ENCODE measurements around the gene RSAD2. TPM values are rescaled to one million over a fixed set of nuclear protein-coding genes. Genes with fewer than 3 reads are reported as not detected.

The RSAD2 gene
- total and polyA plus RNA-seq, 2 donors from 2014 or later = 4.3 to 4.5 TPM

GRCh38 chr2:6865346-6866274 lies 12.0 kb upstream of the RSAD2 start, which contains the start of gene CMPK2:
TSS of gene CMPK2 (minus strand) at chr2:6865907. CDS start at chr2:6865696, 211 bp downstream.
- Histone ChIP-seq H3K9ac (ENCODE audit: low read length in 3 of 3) (peak within 1 kb of the TSS in 2 of 3 donors; percentile 45 to 55), H3K9me3 (ENCODE audit: control insufficient read depth in 2 of 3, insufficient read depth in 1 of 3, low read length in 3 of 3) (no peaks in the 10 kb centered on the region), H3K27me3 (ENCODE audit: control insufficient read depth, insufficient read depth, low read length) (no peaks in the 10 kb centered on the region), H3K36me3 (ENCODE audit: control insufficient read depth in 2 of 3, insufficient read depth in 3 of 3, low read length in 3 of 3) (no peaks in the 10 kb centered on the region), H3K4me1 (ENCODE audit: control insufficient read depth in 2 of 3, insufficient read depth in 2 of 3, low read depth in 1 of 3, low read length in 3 of 3) (peaks cover 0 to 4% (median 0%) of the 10 kb centered on the region in 3 donors), H3K4me3 (ENCODE audit: low read length in 3 of 3) (peak within 1 kb of the TSS; percentile 43 to 70 (median 50)), H3K27ac (ENCODE audit: low read depth in 2 of 2, low read length in 2 of 2) (peak within 1 kb of the TSS; percentile 4 to 23)
- DNase-seq (peak; percentile 59 to 88 (median 74)), FAIRE-seq (no peak)
- intact Hi-C loops (cut with DNase I) = no loop called here
- TF ChIP-seq CTCF (IDR thresholded peaks at IDR 0.05; ENCODE audit: borderline replicate concordance, extremely low read depth, insufficient read depth) = no peak

GRCh38 chr2:6866275-6866671 lies 11.3 kb upstream of the RSAD2 start:
- intact Hi-C loops (cut with DNase I) = no loop called here
- Histone ChIP-seq H3K4me1 (ENCODE audit: control insufficient read depth in 2 of 3, insufficient read depth in 2 of 3, low read depth in 1 of 3, low read length in 3 of 3) (peaks cover 0 to 4% (median 0%) of the 10 kb centered on the region in 3 donors), H3K36me3 (ENCODE audit: control insufficient read depth in 2 of 3, insufficient read depth in 3 of 3, low read length in 3 of 3) (no peaks in the 10 kb centered on the region), H3K4me3 (ENCODE audit: low read length in 3 of 3) (peak overlapping the region; percentile 43 to 70 (median 50)), H3K27ac (ENCODE audit: low read depth in 2 of 2, low read length in 2 of 2) (no peak overlapping the region), H3K9me3 (ENCODE audit: control insufficient read depth in 2 of 3, insufficient read depth in 1 of 3, low read length in 3 of 3) (no peaks in the 10 kb centered on the region), H3K9ac (ENCODE audit: low read length in 3 of 3) (peak overlapping the region in 2 of 3 donors; percentile 45 to 55), H3K27me3 (ENCODE audit: control insufficient read depth, insufficient read depth, low read length) (no peaks in the 10 kb centered on the region)
- DNase-seq (peak in 4 of 5 donors; percentile 62 to 76 (median 73)), FAIRE-seq (no peak)
- peak; percentile 54 for TF ChIP-seq CTCF (IDR thresholded peaks at IDR 0.05; ENCODE audit: borderline replicate concordance, extremely low read depth, insufficient read depth)

- no peak for DNase-seq
- no peak overlapping the region for H3K27ac ChIP-seq (ENCODE audit: low read depth in 2 of 2, low read length in 2 of 2)
These were observed 10.6 kb upstream of the RSAD2 start for GRCh38 chr2:6866982-6867381.

More at GRCh38 chr2:6866982-6867381, 10.6 kb upstream of the RSAD2 start:
- Histone ChIP-seq H3K4me3 (ENCODE audit: low read length in 3 of 3) (no peak overlapping the region), H3K27me3 (ENCODE audit: control insufficient read depth, insufficient read depth, low read length) (no peaks in the 10 kb centered on the region), H3K36me3 (ENCODE audit: control insufficient read depth in 2 of 3, insufficient read depth in 3 of 3, low read length in 3 of 3) (no peaks in the 10 kb centered on the region), H3K9ac (ENCODE audit: low read length in 3 of 3) (no peak overlapping the region), H3K4me1 (ENCODE audit: control insufficient read depth in 2 of 3, insufficient read depth in 2 of 3, low read depth in 1 of 3, low read length in 3 of 3) (peaks cover 0 to 4% (median 0%) of the 10 kb centered on the region in 3 donors), H3K9me3 (ENCODE audit: control insufficient read depth in 2 of 3, insufficient read depth in 1 of 3, low read length in 3 of 3) (no peaks in the 10 kb centered on the region)
- TF ChIP-seq CTCF (IDR thresholded peaks at IDR 0.05; ENCODE audit: borderline replicate concordance, extremely low read depth, insufficient read depth) = no peak
- FAIRE-seq = no peak
- intact Hi-C loops (cut with DNase I) = no loop called here

Data from kidney (tissue), 14 donors.